IMR-90 (cell line): ENCODE data around the gene DHRSX. TPM values are rescaled to one million over a fixed set of nuclear protein-coding genes. Genes with fewer than 3 reads are reported as not detected.

Experiments used
- ATAC-seq: fragments of 200-7000 bp; cut with Tn5 transposase; 2 replicates; pipeline ENCODE4 v1.9.1; 2020; ENCODE audit warnings: low read depth, mild to moderate bottlenecking, moderate library complexity
- BruUV-seq: library from RNA; stranded (reverse); fragments of 400-500 nt; replicated peaks from 2 replicates; lab custom pipeline; 2021; lab: Mats Ljungman, UMichigan
- CTCF ChIA-PET: fragments of 300-600 bp; formaldehyde crosslinking; extraction: SDS; loops from one replicate; lab custom pipeline; 2021; ENCODE audit warnings: antibody characterized with exemption; lab: Yijun Ruan, JAX
- POLR2A ChIA-PET: fragments of 300-600 bp; sonication (Branson Sonifier 250); formaldehyde crosslinking; loops from one replicate; lab custom pipeline; 2022; ENCODE audit warnings: antibody characterized with exemption; ENCODE audit not compliant: unreplicated experiment; lab: Charles Lee
- DNase-seq: peaks from one replicate; pipeline ENCODE4 v3.0.0; 2013
- H2AFZ ChIP-seq: replicated peaks from 2 replicates; pipeline ENCODE3; 2013; ENCODE audit warnings: low read length, mild to moderate bottlenecking; ENCODE audit not compliant: poor library complexity
- H2AK5ac ChIP-seq: 2 replicates; pipeline ENCODE4 v1.6.1; 2013; ENCODE audit warnings: low read depth, low read length, inconsistent platforms
- H2AK9ac ChIP-seq: replicated peaks from 2 replicates; pipeline ENCODE3; 2013; ENCODE audit warnings: mild to moderate bottlenecking, low read depth, low read length, moderate library complexity; ENCODE audit not compliant: poor library complexity
- H2BK120ac ChIP-seq: 2 replicates; pipeline ENCODE4 v1.6.1; 2013; ENCODE audit warnings: low read depth, low read length, inconsistent platforms
- H2BK15ac ChIP-seq: 3 replicates; pipeline ENCODE4 v1.6.1; 2013; ENCODE audit warnings: low read depth, low read length, inconsistent platforms
- H2BK20ac ChIP-seq: 2 replicates; pipeline ENCODE4 v1.6.1; 2013; ENCODE audit warnings: low read depth, mild to moderate bottlenecking, inconsistent platforms, low read length, moderate library complexity
- H2BK5ac ChIP-seq: 2 replicates; pipeline ENCODE4 v1.6.1; 2013; ENCODE audit warnings: mild to moderate bottlenecking, low read depth, low read length, inconsistent platforms; ENCODE audit not compliant: poor library complexity, severe bottlenecking
- H3K14ac ChIP-seq: replicated peaks from 2 replicates; pipeline ENCODE4 v1.6.1; 2013; ENCODE audit warnings: low read depth, low read length, inconsistent platforms
- H3K18ac ChIP-seq: 2 replicates; pipeline ENCODE4 v1.6.1; 2013; ENCODE audit warnings: low read depth, low read length, control low read depth
- H3K23ac ChIP-seq: 2 replicates; pipeline ENCODE4 v1.6.1; 2013; ENCODE audit warnings: low read depth, low read length, inconsistent platforms
- H3K27ac ChIP-seq: 2 replicates; pipeline ENCODE4 v1.5.1; 2013; ENCODE audit warnings: mild to moderate bottlenecking, control low read depth, low read length; ENCODE audit not compliant: insufficient read depth
- H3K27me3 ChIP-seq: 2 replicates; pipeline ENCODE4 v1.6.1; 2013; ENCODE audit warnings: low read length; ENCODE audit not compliant: control insufficient read depth, insufficient read depth
- H3K36me3 ChIP-seq: 2 replicates; pipeline ENCODE4 v1.6.1; 2013; ENCODE audit warnings: low read length, mixed read lengths; ENCODE audit not compliant: control insufficient read depth, insufficient read depth
- H3K4ac ChIP-seq: 2 replicates; pipeline ENCODE4 v1.6.1; 2013; ENCODE audit warnings: low read depth, low read length, inconsistent platforms
- H3K4me1 ChIP-seq: 2 replicates; pipeline ENCODE4 v1.6.1; 2013; ENCODE audit warnings: low read length, mixed read lengths; ENCODE audit not compliant: control insufficient read depth, insufficient read depth
- H3K4me2 ChIP-seq: 2 replicates; pipeline ENCODE4 v1.6.1; 2013; ENCODE audit warnings: low read depth, mild to moderate bottlenecking, control low read depth, low read length, moderate library complexity
- H3K4me3 ChIP-seq: 2 replicates; pipeline ENCODE4 v1.5.1; 2013; ENCODE audit warnings: low read depth, mild to moderate bottlenecking, control low read depth, low read length, moderate library complexity; ENCODE audit not compliant: insufficient read depth
- H3K56ac ChIP-seq: 2 replicates; pipeline ENCODE4 v1.6.1; 2013; ENCODE audit warnings: low read length, inconsistent platforms; ENCODE audit not compliant: insufficient read depth; ENCODE audit errors: extremely low read depth
- H3K79me1 ChIP-seq, 2 experiments: 2 replicates each; pipeline ENCODE4 v1.6.1; 2013; ENCODE audit warnings: low read length in 2 of 2, inconsistent platforms in 1 of 2, low read depth in 1 of 2
- H3K9ac ChIP-seq: 2 replicates; pipeline ENCODE4 v1.6.1; 2013; ENCODE audit warnings: low read depth, low read length, control low read depth
- H3K9me1 ChIP-seq: 2 replicates; pipeline ENCODE4 v1.6.1; 2013; ENCODE audit warnings: low read length, inconsistent platforms; ENCODE audit not compliant: insufficient read depth
- H3K9me3 ChIP-seq: 2 replicates; pipeline ENCODE4 v1.6.1; 2013; ENCODE audit warnings: low read length; ENCODE audit not compliant: control insufficient read depth, insufficient read depth
- H4K20me1 ChIP-seq: 2 replicates; pipeline ENCODE4 v1.6.1; 2013; ENCODE audit warnings: low read length, inconsistent platforms; ENCODE audit not compliant: insufficient read depth
- H4K5ac ChIP-seq: 2 replicates; pipeline ENCODE4 v1.6.1; 2013; ENCODE audit warnings: mild to moderate bottlenecking, low read depth, low read length, control low read depth
- H4K8ac ChIP-seq, 2 experiments: 2 replicates each; pipeline ENCODE4 v1.6.1; 2013; ENCODE audit warnings: low read depth in 2 of 2, low read length in 2 of 2, control low read depth in 1 of 2, inconsistent platforms in 1 of 2
- H4K91ac ChIP-seq: 2 replicates; pipeline ENCODE4 v1.6.1; 2013; ENCODE audit warnings: low read depth, low read length, inconsistent platforms; ENCODE audit not compliant: insufficient read depth
- NFE2L2 ChIP-seq: fragments of 150-350 bp; IDR thresholded peaks from 2 replicates; pipeline ENCODE4 v1.6.1; 2016; ENCODE audit warnings: low read depth, mild to moderate bottlenecking, low read length
- USF2 ChIP-seq: fragments of 150-350 bp; IDR thresholded peaks from 2 replicates; pipeline ENCODE4 v1.6.1; 2017; ENCODE audit warnings: mild to moderate bottlenecking, antibody characterized with exemption, low read length, low read depth
- WGBS, 2 experiments: methylation state at CpG; one replicate each; pipeline versions ENCODE4 v1.1.5 to v1.1.7; 2013; ENCODE audit warnings: missing lambda C conversion rate in 2 of 2; ENCODE audit not compliant: insufficient read length in 1 of 2; ENCODE audit errors: extremely low coverage in 2 of 2; 5-methylcytosine and 5-hydroxymethylcytosine counted together
- dilution Hi-C: fragments of 300-500 bp; cut with HindIII; formaldehyde crosslinking; loops from one replicate; pipeline ENCODE4 v1.14.3; 2018; ENCODE audit warnings: low sequenced_read_pairs; ENCODE audit not compliant: unreplicated experiment
- in situ Hi-C: fragments of 300-500 bp; cut with MboI; formaldehyde crosslinking; loops from 3 replicates; pipeline ENCODE4 v1.14.3; 2019; ENCODE audit warnings: low sequenced_read_pairs, inconsistent platforms, mixed read lengths
- intact Hi-C: fragments of 100-400 bp; cut with micrococcal nuclease; formaldehyde crosslinking; loops from 2 replicates; pipeline ENCODE4 v1.10.0; 2022
- polyA plus RNA-seq, 3 experiments: library from polyadenylated mRNA; depleted of rRNA; stranded (reverse); fragments of >200 nt; gene quantifications; 2 replicates each; pipeline ENCODE4 v1.2.3, GENCODE V29; 2012; ENCODE audit warnings: low replicate concordance in 1 of 3
- total RNA-seq: library from RNA; depleted of rRNA; stranded (reverse); fragments of >200 nt; gene quantifications from 2 replicates; pipeline ENCODE4 v1.2.3, GENCODE V29; 2012

DHRSX gene
- total and polyA plus RNA-seq, 2 of the 4 experiments (the other 2 are of a cell fraction), result 26.2 to 38.0 TPM

GRCh38 chrX:2311501-2311900 is 189.3 kb downstream of the DHRSX start:
- no peak for ATAC-seq

More at GRCh38 chrX:2311501-2311900, 189.3 kb downstream of the DHRSX start:
- H3K27ac ChIP-seq, result no peak overlapping the region
- no peak overlapping the region for H2BK20ac ChIP-seq
- no peak overlapping the region for H4K91ac ChIP-seq
- no peak overlapping the region for H3K23ac ChIP-seq
- H2AK5ac ChIP-seq, result no peak overlapping the region
- peaks cover 2% of the 10 kb centered on the region; the same call in 1 of the 2 replicates for H3K4me1 ChIP-seq
- H3K18ac ChIP-seq, result no peak overlapping the region
- no peaks in the 10 kb centered on the region for H3K36me3 ChIP-seq
- H2BK15ac ChIP-seq, result no peak overlapping the region
- POLR2A ChIA-PET, result no interaction called here
- TF ChIP-seq NFE2L2, result no peak
- no peak for TF ChIP-seq USF2
- intact Hi-C loops, result no loop called here
- H3K79me1 ChIP-seq, result peaks cover 0 to 3% of the 10 kb centered on the region in 2 experiments; a peak in 1 of 4 replicates
- H3K4me3 ChIP-seq, result no peak overlapping the region
- H3K4me2 ChIP-seq, result no peak overlapping the region
- CTCF ChIA-PET, result no interaction called here
- no peak overlapping the region for H2AK9ac ChIP-seq
- H3K4ac ChIP-seq, result no peak overlapping the region
- no peak overlapping the region for H2BK120ac ChIP-seq
- BruUV-seq, result no TSS peak
- no peak overlapping the region for H3K14ac ChIP-seq
- WGBS, 2 experiments, result no CpG with 5 or more reads among the region's 11 CpGs
- no peaks in the 10 kb centered on the region for H4K20me1 ChIP-seq
- H2AFZ ChIP-seq, result no peak overlapping the region
- in situ Hi-C loops, result no loop called here
- H3K56ac ChIP-seq, result no peak overlapping the region
- no peaks in the 10 kb centered on the region for H3K27me3 ChIP-seq
- peaks cover 4% of the 10 kb centered on the region for H3K9me3 ChIP-seq
- dilution Hi-C loops, result no loop called here
- H4K8ac ChIP-seq, result no peak overlapping the region
- H2BK5ac ChIP-seq, result no peak overlapping the region
- no peak overlapping the region for H4K5ac ChIP-seq
- DNase-seq, result no peak
- H3K9me1 ChIP-seq, result no peaks in the 10 kb centered on the region
- no peak overlapping the region for H3K9ac ChIP-seq
